ENCODE data around the gene RNF208.

DNA sequence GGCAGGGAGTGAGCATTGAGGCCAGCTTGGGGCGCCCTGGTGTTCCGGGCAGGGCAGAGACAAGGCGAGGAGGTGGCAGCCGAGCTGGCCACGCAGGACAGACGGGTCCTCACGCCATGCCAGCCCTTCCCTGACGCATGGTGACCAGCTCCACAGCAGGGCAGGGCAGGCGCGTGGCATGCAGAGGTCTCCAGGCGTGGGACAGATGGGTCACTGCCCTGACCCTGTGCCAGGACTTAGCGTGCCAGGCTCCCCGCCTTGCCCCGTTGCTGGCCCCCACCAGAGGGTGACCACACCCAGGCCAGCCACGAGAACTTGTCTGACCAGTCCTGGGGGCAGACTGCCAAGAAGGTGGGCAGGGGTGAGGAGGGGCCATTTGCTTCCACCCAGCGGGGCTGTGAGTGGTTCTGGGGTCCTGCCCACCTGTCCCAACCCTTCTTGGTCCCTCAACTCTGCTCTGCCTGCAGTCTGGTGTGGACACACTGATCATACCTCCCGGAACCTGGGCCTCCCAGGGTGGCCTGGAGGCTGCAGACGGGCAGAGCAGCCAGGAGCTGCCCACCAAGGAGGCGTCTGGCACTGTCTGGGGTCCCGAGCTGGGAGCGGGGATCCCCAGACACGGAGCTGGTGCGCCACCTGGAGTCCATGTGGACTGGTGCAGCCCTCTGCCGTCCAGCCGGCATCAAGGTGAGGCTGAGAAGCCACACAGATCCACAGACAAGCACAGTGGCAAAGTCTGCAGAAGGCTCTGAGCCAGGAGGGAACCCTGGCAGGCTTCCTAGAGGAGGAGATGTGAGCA lies 5.2 kb upstream of the RNF208 start, which contains the start of gene RNF224:
- TF ChIP-seq, protein P1, sequence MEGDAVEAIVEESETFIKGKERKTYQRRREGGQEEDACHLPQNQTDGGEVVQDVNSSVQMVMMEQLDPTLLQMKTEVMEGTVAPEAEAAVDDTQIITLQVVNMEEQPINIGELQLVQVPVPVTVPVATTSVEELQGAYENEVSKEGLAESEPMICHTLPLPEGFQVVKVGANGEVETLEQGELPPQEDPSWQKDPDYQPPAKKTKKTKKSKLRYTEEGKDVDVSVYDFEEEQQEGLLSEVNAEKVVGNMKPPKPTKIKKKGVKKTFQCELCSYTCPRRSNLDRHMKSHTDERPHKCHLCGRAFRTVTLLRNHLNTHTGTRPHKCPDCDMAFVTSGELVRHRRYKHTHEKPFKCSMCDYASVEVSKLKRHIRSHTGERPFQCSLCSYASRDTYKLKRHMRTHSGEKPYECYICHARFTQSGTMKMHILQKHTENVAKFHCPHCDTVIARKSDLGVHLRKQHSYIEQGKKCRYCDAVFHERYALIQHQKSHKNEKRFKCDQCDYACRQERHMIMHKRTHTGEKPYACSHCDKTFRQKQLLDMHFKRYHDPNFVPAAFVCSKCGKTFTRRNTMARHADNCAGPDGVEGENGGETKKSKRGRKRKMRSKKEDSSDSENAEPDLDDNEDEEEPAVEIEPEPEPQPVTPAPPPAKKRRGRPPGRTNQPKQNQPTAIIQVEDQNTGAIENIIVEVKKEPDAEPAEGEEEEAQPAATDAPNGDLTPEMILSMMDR (IDR thresholded peaks at IDR 0.05), result peak; percentile 74 to 95 (median 90)
- TF ChIP-seq POLR2A (IDR thresholded peaks at IDR 0.05), result no peak

All from adrenal gland (tissue), 5 donors.